Right lobe of liver (tissue), 4 donors: ENCODE results near the gene CMTM5.

Experiments
- POLR2A ChIP-seq: fragments of 450-650 bp; IDR thresholded peaks from one replicate; pipeline ENCODE4 v1.6.1; 2017; ENCODE audit warnings: antibody characterized with exemption, mild to moderate bottlenecking
- TF ChIP-seq, protein P1 (sequence below), 4 donors: fragments of 200-600 bp in 3 of 4; fragments of 450-650 bp in 1 of 4; IDR thresholded peaks; one replicate each; pipeline versions ENCODE4 v1.5.1 to v1.8.0; 2016 to 2022; ENCODE audit warnings: antibody characterized with exemption in 4 of 4, mild to moderate bottlenecking in 2 of 4
- donor health status: DM: no; HTN: no; CAD: no.
- donor health status: DM: no; HTN: no; CAD: no.
- donor health status: DM: no; HTN: yes; CAD: no.

DNA sequence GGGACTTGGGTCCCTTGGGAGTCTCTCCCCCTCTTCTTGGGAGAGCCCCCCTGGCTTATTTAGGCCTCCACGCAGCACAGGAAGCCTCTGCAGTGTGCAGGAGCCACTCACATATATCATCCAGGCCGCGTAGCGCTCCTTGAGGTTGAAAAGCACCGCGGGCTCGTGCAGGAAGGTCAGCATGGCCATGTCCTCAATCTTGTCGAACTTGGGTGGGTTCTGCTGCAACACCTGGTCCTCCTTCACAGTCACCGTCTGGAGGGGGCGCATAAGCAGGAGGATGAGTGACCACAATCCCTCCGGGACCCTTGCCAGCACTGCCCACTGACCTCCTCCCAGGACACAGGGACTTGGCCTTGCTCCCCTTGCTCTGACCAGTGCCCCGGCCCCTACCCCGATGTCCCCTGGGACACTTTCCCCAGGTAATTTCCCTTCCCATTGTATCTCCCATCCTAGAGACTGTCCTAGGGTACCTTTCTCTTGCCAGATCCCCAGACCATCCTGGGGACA lies 28.7 kb downstream of the CMTM5 start:
- TF ChIP-seq POLR2A = no peak
- TF ChIP-seq, protein P1, sequence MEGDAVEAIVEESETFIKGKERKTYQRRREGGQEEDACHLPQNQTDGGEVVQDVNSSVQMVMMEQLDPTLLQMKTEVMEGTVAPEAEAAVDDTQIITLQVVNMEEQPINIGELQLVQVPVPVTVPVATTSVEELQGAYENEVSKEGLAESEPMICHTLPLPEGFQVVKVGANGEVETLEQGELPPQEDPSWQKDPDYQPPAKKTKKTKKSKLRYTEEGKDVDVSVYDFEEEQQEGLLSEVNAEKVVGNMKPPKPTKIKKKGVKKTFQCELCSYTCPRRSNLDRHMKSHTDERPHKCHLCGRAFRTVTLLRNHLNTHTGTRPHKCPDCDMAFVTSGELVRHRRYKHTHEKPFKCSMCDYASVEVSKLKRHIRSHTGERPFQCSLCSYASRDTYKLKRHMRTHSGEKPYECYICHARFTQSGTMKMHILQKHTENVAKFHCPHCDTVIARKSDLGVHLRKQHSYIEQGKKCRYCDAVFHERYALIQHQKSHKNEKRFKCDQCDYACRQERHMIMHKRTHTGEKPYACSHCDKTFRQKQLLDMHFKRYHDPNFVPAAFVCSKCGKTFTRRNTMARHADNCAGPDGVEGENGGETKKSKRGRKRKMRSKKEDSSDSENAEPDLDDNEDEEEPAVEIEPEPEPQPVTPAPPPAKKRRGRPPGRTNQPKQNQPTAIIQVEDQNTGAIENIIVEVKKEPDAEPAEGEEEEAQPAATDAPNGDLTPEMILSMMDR (IDR thresholded peaks at IDR 0.05) = no peak
